Measurements from ENCODE around the gene CACNA2D3. TPM values are rescaled to one million over a fixed set of nuclear protein-coding genes. Genes with fewer than 3 reads are reported as not detected.

Gene CACNA2D3
- total RNA-seq, 1 donor from 2014 or later, result 1.3 TPM

GRCh38 chr3:54847361-54847760, 725.0 kb downstream of the CACNA2D3 start:
- H3K4me3 ChIP-seq (ENCODE audit: low read depth, low read length), result no peak overlapping the region
- no peak for DNase-seq (ENCODE audit: low read depth)
- TF ChIP-seq CTCF (conservative IDR thresholded peaks at IDR 0.05; ENCODE audit: low read depth, low read length), result no peak

- TF ChIP-seq CTCF (conservative IDR thresholded peaks at IDR 0.05; ENCODE audit: low read depth, low read length), result no peak
- H3K4me3 ChIP-seq (ENCODE audit: low read depth, low read length), result no peak overlapping the region
- DNase-seq (ENCODE audit: low read depth), result no peak
These were observed 727.0 kb downstream of the CACNA2D3 start for GRCh38 chr3:54849360-54849759.

GRCh38 chr3:54850484-54851018, 728.2 kb downstream of the CACNA2D3 start:
- no peak for DNase-seq (ENCODE audit: low read depth)
- no peak overlapping the region for H3K4me3 ChIP-seq (ENCODE audit: low read depth, low read length)
- TF ChIP-seq CTCF (conservative IDR thresholded peaks at IDR 0.05; ENCODE audit: low read depth, low read length), result no peak

- H3K4me3 ChIP-seq (ENCODE audit: low read depth, low read length), result no peak overlapping the region
- DNase-seq (ENCODE audit: low read depth), result no peak
- peak; percentile 73 for TF ChIP-seq CTCF (conservative IDR thresholded peaks at IDR 0.05; ENCODE audit: low read depth, low read length)
These were observed 731.4 kb downstream of the CACNA2D3 start for GRCh38 chr3:54853573-54854404.

GRCh38 chr3:54856271-54856670, 733.9 kb downstream of the CACNA2D3 start:
- no peak overlapping the region for H3K4me3 ChIP-seq (ENCODE audit: low read depth, low read length)
- no peak for DNase-seq (ENCODE audit: low read depth)
- no peak for TF ChIP-seq CTCF (conservative IDR thresholded peaks at IDR 0.05; ENCODE audit: low read depth, low read length)

- peak; percentile 65 for DNase-seq (ENCODE audit: low read depth)
- no peak for TF ChIP-seq CTCF (conservative IDR thresholded peaks at IDR 0.05; ENCODE audit: low read depth, low read length)
- no peak overlapping the region for H3K4me3 ChIP-seq (ENCODE audit: low read depth, low read length)
These were observed 735.0 kb downstream of the CACNA2D3 start for GRCh38 chr3:54857343-54857742.

Data from epithelial cell of proximal tubule (primary cell).